Measurements from ENCODE around the gene TSPAN12.

DNA sequence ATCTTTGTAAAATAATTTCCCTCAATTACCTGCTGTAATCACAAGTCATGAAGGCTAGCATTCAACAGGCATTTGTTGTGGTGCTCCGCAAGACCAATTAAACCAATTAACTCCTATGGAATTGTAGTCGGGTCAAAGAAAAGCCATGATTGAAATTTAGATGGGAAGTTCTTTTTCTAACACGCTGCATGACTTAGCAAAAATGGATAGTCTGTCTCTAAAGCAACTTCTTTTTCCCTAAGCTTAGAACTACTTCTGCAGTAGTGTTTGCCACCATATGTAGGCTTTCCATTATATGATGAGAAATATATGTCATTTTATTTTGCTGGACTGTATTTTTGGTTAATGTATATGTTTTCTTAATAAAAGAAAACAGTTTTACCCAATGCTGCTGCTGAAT lies 119.1 kb downstream of the TSPAN12 start:
- TF ChIP-seq GATA3 (IDR thresholded peaks at IDR 0.05; ENCODE audit: low read depth, low read length) (no peak), GATA2 (IDR thresholded peaks at IDR 0.05; ENCODE audit: low read depth, low read length) (no peak)
